Stomach (tissue), 9 donors: ENCODE data around the gene CTSV. TPM values are rescaled to one million over a fixed set of nuclear protein-coding genes. Genes with fewer than 3 reads are reported as not detected.
"Not testable (repeated sequence)": the region's sequence is repeated elsewhere in the genome, so short reads cannot be mapped to it uniquely, and the experiment has no call there.

Source experiments
- DNase-seq, 2 donors: peaks; one replicate each; pipeline versions ENCODE4 v3.0.0 to v3.0.0-alpha.2; 2013 to 2019
- H3K27ac ChIP-seq, 5 donors: fragments of 200-600 bp in 4 of 5; sonication (generic) in 4 of 5; one replicate each; pipeline ENCODE4 v1.5.1; 2013 to 2019; ENCODE audit warnings: mild to moderate bottlenecking in 1 of 5, moderate library complexity in 1 of 5
- H3K27me3 ChIP-seq, 3 donors: fragments of 200-600 bp; sonication (generic); one replicate each; pipeline ENCODE4 v1.5.1; 2017 to 2019; ENCODE audit warnings: mixed run types in 1 of 3
- H3K36me3 ChIP-seq, 4 donors: fragments of 200-600 bp; sonication (generic); 1 replicate in 3 of 4; 2 replicates in 1 of 4; pipeline ENCODE4 v1.5.1; 2016 to 2019
- H3K4me1 ChIP-seq, 4 donors: fragments of 200-600 bp; sonication (generic); one replicate each; pipeline ENCODE4 v1.5.1; 2016 to 2019
- H3K4me3 ChIP-seq, 4 donors: fragments of 200-600 bp; sonication (generic) in 3 of 4; one replicate each; pipeline ENCODE4 v1.5.1; 2016 to 2019; ENCODE audit warnings: mild to moderate bottlenecking in 1 of 4
- H3K9me3 ChIP-seq, 4 donors: fragments of 200-600 bp; sonication (generic); one replicate each; pipeline ENCODE4 v1.5.1; 2016 to 2019
- EP300 ChIP-seq: sonication (generic); formaldehyde crosslinking; IDR thresholded peaks from one replicate; pipeline ENCODE4 v1.6.1; 2017; ENCODE audit warnings: antibody characterized with exemption
- POLR2A ChIP-seq, 4 donors: fragments of 450-650 bp; IDR thresholded peaks; one replicate each; pipeline ENCODE4 v1.6.1; 2016; ENCODE audit warnings: antibody characterized with exemption in 4 of 4, control low read depth in 2 of 4, mild to moderate bottlenecking in 1 of 4, moderate library complexity in 1 of 4
- POLR2AphosphoS5 ChIP-seq, 3 donors: sonication (generic); formaldehyde crosslinking; IDR thresholded peaks; one replicate each; pipeline ENCODE4 v1.6.1; 2016; ENCODE audit warnings: antibody characterized with exemption in 3 of 3
- WGBS, 5 donors: extraction: QIAGEN DNeasy Blood & Tissue Kit in 3 of 5; methylation state at CpG; one replicate each; pipeline versions ENCODE4 v1.1.5 to v1.1.7; 2013 to 2018; 5-methylcytosine and 5-hydroxymethylcytosine counted together
- intact Hi-C: fragments of 100-400 bp; cut with DNase I; formaldehyde crosslinking; loops from one replicate; pipeline ENCODE4 v1.15.1; 2023; ENCODE audit warnings: low total_unique reads
- polyA plus RNA-seq, 3 donors: library from polyadenylated mRNA; stranded (reverse); fragments of 200-250 nt; gene quantifications; one replicate each; pipeline ENCODE4 v1.2.3, GENCODE V29; 2013
- total RNA-seq, 5 donors: library from RNA; depleted of rRNA; stranded (reverse); fragments of >200 nt; gene quantifications; one replicate each; pipeline versions ENCODE4 v1.1.0 to v1.2.3, GENCODE V29; 2014 to 2016
- TF ChIP-seq, protein P1 (sequence below), 7 experiments: fragments of 450-650 bp in 4 of 7; fragments of 200-600 bp in 3 of 7; sonication (generic) in 3 of 7; IDR thresholded peaks; one replicate each; pipeline ENCODE4 v1.5.1; 2016 to 2019; ENCODE audit warnings: antibody characterized with exemption in 7 of 7, control low read depth in 2 of 7, mild to moderate bottlenecking in 1 of 7
- donor health status: healthy with polysubstance abuse.
- donor health status: Bipolar disorder and iron deficiency.
- donor health status: healthy.

Gene CTSV
- total and polyA plus RNA-seq, 8 donors, result 0.43 to 11.0 (median 6.3) TPM; not detected in 2

- Histone ChIP-seq H3K27ac (no peak overlapping the region), H3K4me3 (no peak overlapping the region), H3K36me3 (no peaks in the 10 kb centered on the region), H3K9me3 (no peaks in the 10 kb centered on the region), H3K27me3 (peaks cover 8 to 48% (median 28%) of the 10 kb centered on the region in 3 donors), H3K4me1 (peaks cover 0 to 14% (median 7%) of the 10 kb centered on the region in 4 donors)
- TF ChIP-seq EP300 (no peak), POLR2A (IDR thresholded peaks at IDR 0.05) (no peak), POLR2AphosphoS5 (IDR thresholded peaks at IDR 0.05) (no peak)
- TF ChIP-seq, protein P1, sequence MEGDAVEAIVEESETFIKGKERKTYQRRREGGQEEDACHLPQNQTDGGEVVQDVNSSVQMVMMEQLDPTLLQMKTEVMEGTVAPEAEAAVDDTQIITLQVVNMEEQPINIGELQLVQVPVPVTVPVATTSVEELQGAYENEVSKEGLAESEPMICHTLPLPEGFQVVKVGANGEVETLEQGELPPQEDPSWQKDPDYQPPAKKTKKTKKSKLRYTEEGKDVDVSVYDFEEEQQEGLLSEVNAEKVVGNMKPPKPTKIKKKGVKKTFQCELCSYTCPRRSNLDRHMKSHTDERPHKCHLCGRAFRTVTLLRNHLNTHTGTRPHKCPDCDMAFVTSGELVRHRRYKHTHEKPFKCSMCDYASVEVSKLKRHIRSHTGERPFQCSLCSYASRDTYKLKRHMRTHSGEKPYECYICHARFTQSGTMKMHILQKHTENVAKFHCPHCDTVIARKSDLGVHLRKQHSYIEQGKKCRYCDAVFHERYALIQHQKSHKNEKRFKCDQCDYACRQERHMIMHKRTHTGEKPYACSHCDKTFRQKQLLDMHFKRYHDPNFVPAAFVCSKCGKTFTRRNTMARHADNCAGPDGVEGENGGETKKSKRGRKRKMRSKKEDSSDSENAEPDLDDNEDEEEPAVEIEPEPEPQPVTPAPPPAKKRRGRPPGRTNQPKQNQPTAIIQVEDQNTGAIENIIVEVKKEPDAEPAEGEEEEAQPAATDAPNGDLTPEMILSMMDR (IDR thresholded peaks at IDR 0.05), result no peak
- intact Hi-C loops, result no loop called here
- WGBS, 5 donors, result 39 to 70% (median 54%) methylated on average over 1 of the region's 1 CpG
- DNase-seq, result no peak
Observed at GRCh38 chr9:97073506-97073905, 34.6 kb upstream of the CTSV start.

GRCh38 chr9:97072285-97072776 is 33.4 kb upstream of the CTSV start:
- Histone ChIP-seq H3K27me3 (peaks cover 4 to 37% (median 19%) of the 10 kb centered on the region in 3 donors), H3K9me3 (no peaks in the 10 kb centered on the region), H3K4me1 (peaks cover 0 to 13% (median 6%) of the 10 kb centered on the region in 4 donors), H3K4me3 (no peak overlapping the region), H3K27ac (no peak overlapping the region), H3K36me3 (no peaks in the 10 kb centered on the region)
- WGBS, 5 donors, result 25 to 45% (median 37%) methylated on average over 7 of the region's 7 CpGs
- no peak for TF ChIP-seq EP300
- no peak for TF ChIP-seq POLR2AphosphoS5 (IDR thresholded peaks at IDR 0.05)
- TF ChIP-seq, protein P1 (IDR thresholded peaks at IDR 0.05), result no peak
- no peak for TF ChIP-seq POLR2A (IDR thresholded peaks at IDR 0.05)
- no peak for DNase-seq
- intact Hi-C loops, result no loop called here

GRCh38 chr9:97070325-97070724 is 31.4 kb upstream of the CTSV start:
- DNase-seq, intact Hi-C loops, H3K36me3 ChIP-seq, H3K4me1 ChIP-seq, H3K27ac ChIP-seq, H3K4me3 ChIP-seq: not testable (repeated sequence)
- 89 to 97% (median 93%) methylated on average over 4 of the region's 4 CpGs for WGBS, 5 donors
- H3K27me3 ChIP-seq, result peaks cover 0 to 19% (median 4%) of the 10 kb centered on the region in 3 donors
- peaks cover 0 to 14% (median 4%) of the 10 kb centered on the region in 4 donors for H3K9me3 ChIP-seq

DNA sequence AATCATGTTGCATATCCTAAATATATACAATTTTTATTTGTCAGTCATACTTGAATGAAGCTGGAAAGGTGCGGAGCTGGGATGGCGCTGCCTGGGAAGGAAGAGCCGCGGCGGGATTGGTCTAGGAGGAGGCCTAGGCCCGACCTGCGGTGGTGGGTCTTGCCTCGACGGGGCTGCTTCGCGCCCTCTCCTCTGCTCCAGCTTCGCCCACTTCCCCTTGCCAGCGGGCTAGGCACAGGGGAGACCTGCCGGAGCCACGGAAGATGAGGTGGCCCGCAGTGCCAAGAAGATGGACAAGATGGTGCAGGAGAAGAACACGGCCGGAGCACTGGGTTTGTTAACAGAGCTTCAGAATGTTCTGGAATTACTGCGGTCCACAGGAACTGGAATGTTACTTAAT is 28.5 kb upstream of the CTSV start:
- no peak for DNase-seq

DNA sequence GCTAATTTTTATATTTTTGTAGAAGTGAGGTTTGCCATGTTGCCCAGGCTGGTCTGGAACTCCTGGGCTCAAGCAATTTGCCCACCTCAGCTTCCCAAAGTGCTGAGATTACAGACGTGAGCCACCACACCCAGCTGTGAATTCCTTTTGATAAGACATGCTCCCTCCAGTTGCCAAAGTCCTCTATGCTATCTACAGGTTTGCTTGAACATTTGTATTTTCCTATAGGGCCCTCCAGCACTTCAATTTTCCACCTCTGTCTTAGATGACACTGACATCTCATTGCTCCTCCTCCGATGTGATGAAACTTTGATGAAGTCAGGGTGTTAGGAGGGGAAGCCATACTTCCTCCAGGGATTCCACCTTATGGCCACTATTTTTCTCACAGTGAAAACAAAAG is 25.2 kb upstream of the CTSV start:
- no peak for TF ChIP-seq POLR2A (IDR thresholded peaks at IDR 0.05)
- TF ChIP-seq, protein P1 (IDR thresholded peaks at IDR 0.05), result no peak
- no peak for TF ChIP-seq POLR2AphosphoS5 (IDR thresholded peaks at IDR 0.05)
- TF ChIP-seq EP300, result no peak
- H3K36me3 ChIP-seq, result no peaks in the 10 kb centered on the region
- DNase-seq, result no peak
- WGBS, 5 donors, result 30 to 51% (median 41%) methylated on average over 2 of the region's 2 CpGs
- no peaks in the 10 kb centered on the region for H3K4me1 ChIP-seq
- no peaks in the 10 kb centered on the region for H3K27me3 ChIP-seq
- no peak overlapping the region for H3K27ac ChIP-seq
- H3K4me3 ChIP-seq, result no peak overlapping the region
- peaks cover 0 to 14% (median 4%) of the 10 kb centered on the region in 4 donors for H3K9me3 ChIP-seq
- intact Hi-C loops, result no loop called here

More for the DNA sequence above, 28.5 kb upstream of the CTSV start:
- Histone ChIP-seq H3K27ac (no peak overlapping the region), H3K4me1 (no peaks in the 10 kb centered on the region), H3K4me3 (no peak overlapping the region), H3K27me3 (peaks cover 0 to 4% (median 4%) of the 10 kb centered on the region in 3 donors), H3K36me3 (no peaks in the 10 kb centered on the region), H3K9me3 (peaks cover 0 to 14% (median 4%) of the 10 kb centered on the region in 4 donors)
- intact Hi-C loops, result no loop called here
- WGBS, 5 donors, result 94 to 97% (median 96%) methylated on average over 19 of the region's 19 CpGs
- TF ChIP-seq, protein P1 (IDR thresholded peaks at IDR 0.05), result no peak
